Peyer's patch (tissue), 4 donors: ENCODE data around the gene PRKAB2. TPM values are rescaled to one million over a fixed set of nuclear protein-coding genes. Genes with fewer than 3 reads are reported as not detected.
"Not testable (repeated sequence)": the region's sequence is repeated elsewhere in the genome, so short reads cannot be mapped to it uniquely, and the experiment has no call there.

Experiments
- DNase-seq, 3 donors: peaks; one replicate each; pipeline ENCODE4 v3.0.0-alpha.2; 2017 to 2019
- H3K27ac ChIP-seq, 4 donors: fragments of 200-600 bp; sonication (generic); one replicate each; pipeline ENCODE4 v1.5.1; 2016 to 2019
- H3K27me3 ChIP-seq, 2 donors: fragments of 200-600 bp; sonication (generic); one replicate each; pipeline ENCODE4 v1.5.1; 2019
- H3K36me3 ChIP-seq, 3 donors: fragments of 200-600 bp; sonication (generic); one replicate each; pipeline ENCODE4 v1.5.1; 2016 to 2019
- H3K4me1 ChIP-seq, 4 donors: fragments of 200-600 bp; sonication (generic); one replicate each; pipeline ENCODE4 v1.5.1; 2016 to 2019
- H3K4me3 ChIP-seq, 4 donors: fragments of 200-600 bp; sonication (generic); 1 replicate in 3 of 4; 2 replicates in 1 of 4; pipeline ENCODE4 v1.5.1; 2016 to 2019; ENCODE audit warnings: mild to moderate bottlenecking in 1 of 4
- H3K9me3 ChIP-seq, 4 donors: fragments of 200-600 bp; sonication (generic); one replicate each; pipeline ENCODE4 v1.5.1; 2016 to 2019; ENCODE audit warnings: mild to moderate bottlenecking in 1 of 4
- CTCF ChIP-seq, 6 experiments: fragments of 450-650 bp in 4 of 6; fragments of 200-600 bp in 2 of 6; sonication (generic) in 1 of 6; IDR thresholded peaks; one replicate each; pipeline ENCODE4 v1.5.1; 2017 to 2019; ENCODE audit warnings: antibody characterized with exemption in 6 of 6, mild to moderate bottlenecking in 3 of 6, moderate library complexity in 1 of 6
- POLR2A ChIP-seq, 2 donors: fragments of 450-650 bp; IDR thresholded peaks; one replicate each; pipeline ENCODE4 v1.5.1; 2017; ENCODE audit warnings: antibody characterized with exemption in 2 of 2, mild to moderate bottlenecking in 2 of 2, moderate library complexity in 2 of 2
- total RNA-seq, 4 donors: library from RNA; depleted of rRNA; stranded (reverse); fragments of >200 nt; gene quantifications; one replicate each; pipeline ENCODE4 v1.1.0, GENCODE V29; 2016

The PRKAB2 gene
- total RNA-seq, 4 donors from 2014 or later: 9.9 to 45.5 (median 42.2) TPM

GRCh38 chr1:147111381-147112130, 60.7 kb downstream of the PRKAB2 start:
- Histone ChIP-seq H3K4me1 (no peaks in the 10 kb centered on the region), H3K9me3 (no peaks in the 10 kb centered on the region), H3K36me3 (no peaks in the 10 kb centered on the region), H3K27me3 (no peaks in the 10 kb centered on the region), H3K4me3 (no peak overlapping the region), H3K27ac (no peak overlapping the region)
- DNase-seq: no peak
- no peak for TF ChIP-seq POLR2A (IDR thresholded peaks at IDR 0.05)
- TF ChIP-seq CTCF (IDR thresholded peaks at IDR 0.05): no peak

- Histone ChIP-seq H3K27ac (no peak overlapping the region), H3K27me3 (no peaks in the 10 kb centered on the region), H3K4me3 (no peak overlapping the region), H3K36me3 (no peaks in the 10 kb centered on the region), H3K9me3 (no peaks in the 10 kb centered on the region), H3K4me1 (no peaks in the 10 kb centered on the region)
- no peak for DNase-seq
- TF ChIP-seq CTCF (IDR thresholded peaks at IDR 0.05) (no peak), POLR2A (IDR thresholded peaks at IDR 0.05) (no peak)
Measured at GRCh38 chr1:147110872-147111271, 61.4 kb downstream of the PRKAB2 start.

GRCh38 chr1:147110434-147110833, 61.8 kb downstream of the PRKAB2 start:
- no peaks in the 10 kb centered on the region for H3K9me3 ChIP-seq
- H3K27ac ChIP-seq: no peak overlapping the region
- no peaks in the 10 kb centered on the region for H3K36me3 ChIP-seq
- no peak for DNase-seq
- no peaks in the 10 kb centered on the region for H3K27me3 ChIP-seq
- TF ChIP-seq CTCF (IDR thresholded peaks at IDR 0.05) (no peak), POLR2A (IDR thresholded peaks at IDR 0.05) (no peak)
- no peak overlapping the region for H3K4me3 ChIP-seq
- no peaks in the 10 kb centered on the region for H3K4me1 ChIP-seq

GRCh38 chr1:147109762-147110161, 62.5 kb downstream of the PRKAB2 start:
- DNase-seq: no peak
- Histone ChIP-seq H3K4me1 (no peaks in the 10 kb centered on the region), H3K9me3 (no peaks in the 10 kb centered on the region), H3K36me3 (no peaks in the 10 kb centered on the region), H3K27me3 (no peaks in the 10 kb centered on the region), H3K27ac (no peak overlapping the region), H3K4me3 (no peak overlapping the region)
- TF ChIP-seq CTCF (IDR thresholded peaks at IDR 0.05) (no peak), POLR2A (IDR thresholded peaks at IDR 0.05) (no peak)

GRCh38 chr1:147109041-147109440, 63.2 kb downstream of the PRKAB2 start:
- no peaks in the 10 kb centered on the region for H3K9me3 ChIP-seq
- DNase-seq: no peak
- H3K36me3 ChIP-seq: no peaks in the 10 kb centered on the region
- H3K4me1 ChIP-seq: no peaks in the 10 kb centered on the region
- no peak overlapping the region for H3K27ac ChIP-seq
- no peaks in the 10 kb centered on the region for H3K27me3 ChIP-seq
- H3K4me3 ChIP-seq: no peak overlapping the region
- TF ChIP-seq POLR2A (IDR thresholded peaks at IDR 0.05): no peak
- TF ChIP-seq CTCF (IDR thresholded peaks at IDR 0.05): no peak

GRCh38 chr1:147106407-147106881, 65.8 kb downstream of the PRKAB2 start:
- H3K27me3 ChIP-seq, H3K36me3 ChIP-seq, H3K27ac ChIP-seq, H3K4me3 ChIP-seq, DNase-seq, H3K4me1 ChIP-seq, H3K9me3 ChIP-seq: not testable (repeated sequence)
